Measurements from ENCODE around the gene COQ10B. TPM values are rescaled to one million over a fixed set of nuclear protein-coding genes. Genes with fewer than 3 reads are reported as not detected.

The COQ10B gene
- total RNA-seq, 3 donors from 2014 or later, result 28.1 to 32.4 (median 31.7) TPM

GRCh38 chr2:197515739-197516392, 62.5 kb downstream of the COQ10B start, which contains the start of gene MOB4:
MOB4 (plus strand) TSS chr2:197516066; CDS start chr2:197516087, 21 bp downstream.
- Histone ChIP-seq H3K4me1 (ENCODE audit: low read depth) (peaks cover 14% of the 10 kb centered on the region), H3K36me3 (ENCODE audit: low read depth) (no peaks in the 10 kb centered on the region), H3K9me3 (no peaks in the 10 kb centered on the region), H3K4me3 (peak within 1 kb of the TSS; percentile 76)
- ATAC-seq, result peak; percentile 99
- peak; percentile 97 to 98 (median 98) for DNase-seq
- TF ChIP-seq, protein P1, sequence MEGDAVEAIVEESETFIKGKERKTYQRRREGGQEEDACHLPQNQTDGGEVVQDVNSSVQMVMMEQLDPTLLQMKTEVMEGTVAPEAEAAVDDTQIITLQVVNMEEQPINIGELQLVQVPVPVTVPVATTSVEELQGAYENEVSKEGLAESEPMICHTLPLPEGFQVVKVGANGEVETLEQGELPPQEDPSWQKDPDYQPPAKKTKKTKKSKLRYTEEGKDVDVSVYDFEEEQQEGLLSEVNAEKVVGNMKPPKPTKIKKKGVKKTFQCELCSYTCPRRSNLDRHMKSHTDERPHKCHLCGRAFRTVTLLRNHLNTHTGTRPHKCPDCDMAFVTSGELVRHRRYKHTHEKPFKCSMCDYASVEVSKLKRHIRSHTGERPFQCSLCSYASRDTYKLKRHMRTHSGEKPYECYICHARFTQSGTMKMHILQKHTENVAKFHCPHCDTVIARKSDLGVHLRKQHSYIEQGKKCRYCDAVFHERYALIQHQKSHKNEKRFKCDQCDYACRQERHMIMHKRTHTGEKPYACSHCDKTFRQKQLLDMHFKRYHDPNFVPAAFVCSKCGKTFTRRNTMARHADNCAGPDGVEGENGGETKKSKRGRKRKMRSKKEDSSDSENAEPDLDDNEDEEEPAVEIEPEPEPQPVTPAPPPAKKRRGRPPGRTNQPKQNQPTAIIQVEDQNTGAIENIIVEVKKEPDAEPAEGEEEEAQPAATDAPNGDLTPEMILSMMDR (IDR thresholded peaks at IDR 0.05), result no peak
- intact Hi-C loops (cut with DNase I, micrococcal nuclease), result no loop called here

DNA sequence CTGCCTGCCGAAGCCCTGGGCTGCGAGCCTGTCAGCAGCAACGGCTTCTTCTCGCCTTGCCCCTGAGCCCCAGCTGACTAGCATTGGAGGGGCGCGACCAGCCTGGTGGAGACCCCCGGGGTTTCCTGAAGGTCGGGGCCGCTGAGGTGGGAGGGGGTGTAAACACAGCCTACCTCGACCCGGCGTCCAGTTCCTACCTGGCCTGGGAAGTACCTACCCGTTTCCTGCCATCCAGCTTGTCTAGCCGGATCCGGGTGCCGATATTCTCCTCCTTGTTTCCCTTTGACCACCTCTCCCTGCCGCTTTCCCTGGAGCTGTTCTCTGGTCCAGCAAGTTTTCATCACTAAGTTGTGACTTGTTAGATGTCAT, 63.0 kb downstream of the COQ10B start:
- TF ChIP-seq, protein P1 (IDR thresholded peaks at IDR 0.05), result no peak
- peak; percentile 58 for ATAC-seq
- H3K36me3 ChIP-seq (ENCODE audit: low read depth), result no peaks in the 10 kb centered on the region
- intact Hi-C loops (cut with DNase I, micrococcal nuclease), result no loop called here
- peak overlapping the region; percentile 76 for H3K4me3 ChIP-seq
- H3K9me3 ChIP-seq, result no peaks in the 10 kb centered on the region
- DNase-seq, result peak in 1 of 3 donors; percentile 50
- H3K4me1 ChIP-seq (ENCODE audit: low read depth), result peaks cover 14% of the 10 kb centered on the region

DNA sequence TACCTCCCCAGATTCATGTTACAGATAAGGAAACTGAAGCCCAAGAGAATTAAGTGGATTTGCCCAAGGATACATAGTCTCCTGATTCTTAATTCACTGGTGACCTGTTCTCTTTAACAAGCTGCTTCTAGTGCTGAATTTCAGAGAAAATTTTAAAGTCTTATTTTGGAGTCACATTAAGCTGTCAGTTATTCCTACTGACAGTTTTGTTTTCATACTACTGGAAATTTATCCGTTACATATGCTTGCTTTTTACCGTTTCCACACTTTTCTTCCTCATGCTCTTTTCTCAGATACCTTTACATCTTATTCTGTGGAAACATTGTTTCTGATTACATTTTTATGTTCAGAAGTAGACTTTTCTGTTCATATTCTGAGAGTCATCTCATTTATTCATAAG, 63.8 kb downstream of the COQ10B start:
- no peaks in the 10 kb centered on the region for H3K36me3 ChIP-seq (ENCODE audit: low read depth)
- TF ChIP-seq, protein P1 (IDR thresholded peaks at IDR 0.05), result no peak
- H3K9me3 ChIP-seq, result no peaks in the 10 kb centered on the region
- H3K4me3 ChIP-seq, result no peak overlapping the region
- no peak for ATAC-seq
- H3K4me1 ChIP-seq (ENCODE audit: low read depth), result peaks cover 14% of the 10 kb centered on the region
- intact Hi-C loops (cut with DNase I, micrococcal nuclease), result no loop called here
- no peak for DNase-seq

Other genes starting within 250 kb of the COQ10B start
- 10 to 100 TPM in 2 of 3 donors, 1 to 10 TPM in 1; 9.7 to 25.7 (median 13.7) TPM for gene ANKRD44, start 142.8 kb upstream of the COQ10B start, total RNA-seq
- 100 to 1,000 TPM; 195 to 255 (median 238) TPM for gene SF3B1, start 18.5 kb upstream of the COQ10B start, total RNA-seq
- 100 to 1,000 TPM; 162 to 219 (median 172) TPM for gene HSPD1, start 46.3 kb downstream of the COQ10B start, total RNA-seq
- 100 to 1,000 TPM in 1 of 3 donors, 10 to 100 TPM in 2; 79.0 to 106 (median 84.8) TPM for gene HSPE1, start 46.8 kb downstream of the COQ10B start, total RNA-seq
- gene MOB4, start 62.5 kb downstream of the COQ10B start, total RNA-seq, result 10 to 100 TPM; 17.6 to 26.9 (median 26.4) TPM
- gene RFTN2, start 222.0 kb downstream of the COQ10B start, total RNA-seq, result 1 to 10 TPM; 1.9 to 5.5 (median 2.0) TPM